ENCODE results near the gene TSHZ2.

TSHZ2 gene

DNA sequence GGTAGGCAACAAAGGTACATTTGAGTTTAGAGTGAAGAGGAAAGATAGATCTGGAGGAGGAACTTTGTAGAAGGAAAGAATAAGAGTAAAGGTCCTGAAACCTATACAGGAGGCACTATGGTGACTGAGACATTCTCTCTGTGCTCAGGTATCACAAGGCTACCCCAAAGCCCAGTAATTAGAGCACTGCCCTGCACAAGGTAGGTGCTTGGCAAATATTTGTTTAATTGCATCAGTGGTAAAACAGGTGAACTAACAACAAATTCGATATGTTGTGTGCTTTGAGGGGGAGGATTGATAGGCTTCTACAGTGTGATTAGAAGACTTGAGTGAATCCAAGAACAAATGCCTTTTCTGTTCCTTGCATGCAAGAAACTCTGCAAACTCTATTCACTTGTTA is 6.8 kb upstream of the TSHZ2 start:
- no peak for TF ChIP-seq TAF1 (IDR thresholded peaks at IDR 0.05; ENCODE audit: borderline replicate concordance, insufficient read depth, low read length)
- TF ChIP-seq REST (IDR thresholded peaks at IDR 0.05; ENCODE audit: insufficient read depth in 1 of 2, low read depth in 2 of 2, low read length in 2 of 2) = no peak
- no peak for TF ChIP-seq POLR2AphosphoS5 (IDR thresholded peaks at IDR 0.05; ENCODE audit: low read depth, low read length)
- no peak for TF ChIP-seq SIN3A (IDR thresholded peaks at IDR 0.05; ENCODE audit: borderline replicate concordance, insufficient read depth, low read length)
- no peak for TF ChIP-seq FOXP2 (optimal IDR thresholded peaks at IDR 0.05; ENCODE audit: borderline replicate concordance, extremely low read depth, extremely low read length, insufficient read depth)

DNA sequence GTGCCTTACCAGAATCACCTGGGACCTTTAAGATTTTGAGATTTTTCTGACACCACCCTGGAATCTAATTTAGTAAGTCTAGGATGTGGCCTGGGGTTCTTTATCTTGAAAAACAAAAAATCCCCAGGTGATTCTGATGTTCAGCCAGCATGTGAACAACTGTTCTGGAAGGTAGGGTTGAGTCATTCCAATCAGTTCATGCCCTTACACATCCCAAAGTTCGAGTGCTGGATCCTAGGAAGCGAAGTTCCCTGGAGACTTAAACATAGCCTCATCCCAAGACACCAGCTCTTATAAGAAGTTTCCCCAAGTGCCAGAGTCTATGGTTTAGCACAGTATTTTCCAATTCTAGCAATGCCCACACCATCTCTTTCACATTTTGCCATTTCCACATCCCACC is 6.3 kb upstream of the TSHZ2 start:
- TF ChIP-seq FOXP2 (optimal IDR thresholded peaks at IDR 0.05; ENCODE audit: borderline replicate concordance, extremely low read depth, extremely low read length, insufficient read depth) (no peak), SIN3A (IDR thresholded peaks at IDR 0.05; ENCODE audit: borderline replicate concordance, insufficient read depth, low read length) (no peak), REST (IDR thresholded peaks at IDR 0.05; ENCODE audit: insufficient read depth in 1 of 2, low read depth in 2 of 2, low read length in 2 of 2) (no peak), TAF1 (IDR thresholded peaks at IDR 0.05; ENCODE audit: borderline replicate concordance, insufficient read depth, low read length) (no peak), POLR2AphosphoS5 (IDR thresholded peaks at IDR 0.05; ENCODE audit: low read depth, low read length) (no peak)

GRCh38 chr20:52971498-52972189 is 514 bp upstream of the TSHZ2 start:
- TF ChIP-seq SIN3A (IDR thresholded peaks at IDR 0.05; ENCODE audit: borderline replicate concordance, insufficient read depth, low read length) (no peak), POLR2AphosphoS5 (IDR thresholded peaks at IDR 0.05; ENCODE audit: low read depth, low read length) (no peak)

DNA sequence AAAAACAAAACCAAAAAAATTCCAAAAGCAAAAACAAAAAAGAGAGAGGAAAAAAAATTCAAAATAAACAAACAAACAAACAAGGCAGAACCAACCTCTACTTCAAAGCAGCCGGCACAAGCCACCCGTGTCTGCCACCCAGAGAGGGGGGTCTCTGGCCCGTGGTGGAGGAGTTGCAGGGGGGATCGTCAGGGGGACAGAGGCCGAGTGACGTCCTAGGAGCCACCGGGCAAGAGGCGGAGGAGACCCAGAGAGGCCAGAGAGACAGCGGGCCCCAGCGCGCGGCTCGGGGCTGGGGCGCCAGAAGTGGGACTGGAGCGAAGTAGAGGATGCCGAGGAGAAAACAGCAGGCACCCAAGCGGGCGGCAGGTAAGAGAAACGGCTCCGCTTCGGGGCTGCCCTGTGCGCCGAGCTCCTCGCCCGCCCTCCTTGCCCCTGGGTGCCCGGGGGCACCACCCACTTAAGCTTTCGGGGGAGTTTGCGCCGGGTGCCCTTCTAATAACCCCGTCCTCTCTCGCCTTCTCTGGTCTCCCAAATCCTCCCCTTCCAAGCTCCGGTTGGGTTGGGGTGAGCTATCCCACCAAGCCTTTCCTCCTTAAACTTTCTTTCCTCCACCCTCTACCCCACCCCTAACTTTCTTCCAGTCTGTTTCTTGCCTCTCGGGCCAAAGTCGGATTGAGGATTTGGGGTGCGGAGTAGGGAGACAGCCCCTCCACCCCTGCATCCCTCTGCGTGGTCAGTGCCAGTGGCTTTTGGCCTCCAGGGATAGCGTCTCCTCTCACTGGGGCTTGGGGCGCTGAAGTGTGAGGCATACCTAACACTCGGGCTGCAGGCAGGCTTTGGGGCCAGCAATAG is 1.0 kb downstream of the TSHZ2 start:
- TF ChIP-seq POLR2AphosphoS5 (IDR thresholded peaks at IDR 0.05; ENCODE audit: low read depth, low read length) (no peak), REST (IDR thresholded peaks at IDR 0.05; ENCODE audit: insufficient read depth in 1 of 2, low read depth in 2 of 2, low read length in 2 of 2) (no peak), FOXP2 (optimal IDR thresholded peaks at IDR 0.05; ENCODE audit: borderline replicate concordance, extremely low read depth, extremely low read length, insufficient read depth) (no peak), SIN3A (IDR thresholded peaks at IDR 0.05; ENCODE audit: borderline replicate concordance, insufficient read depth, low read length) (no peak), TAF1 (IDR thresholded peaks at IDR 0.05; ENCODE audit: borderline replicate concordance, insufficient read depth, low read length) (no peak)

- TF ChIP-seq POLR2AphosphoS5 (IDR thresholded peaks at IDR 0.05; ENCODE audit: low read depth, low read length) = no peak
- TF ChIP-seq SIN3A (IDR thresholded peaks at IDR 0.05; ENCODE audit: borderline replicate concordance, insufficient read depth, low read length) = no peak
Observed at GRCh38 chr20:52974179-52974594, 2.0 kb downstream of the TSHZ2 start.

Measured in PFSK-1 (cell line).